Endothelial cell of umbilical vein (primary cell): Measurements from ENCODE around the gene REEP3. TPM values are rescaled to one million over a fixed set of nuclear protein-coding genes. Genes with fewer than 3 reads are reported as not detected.

Experiments used
- BruUV-seq: library from RNA; stranded (reverse); fragments of 400-500 nt; replicated peaks from 2 replicates; lab custom pipeline; 2021; lab: Mats Ljungman, UMichigan
- CTCF ChIA-PET: fragments of 300-600, 350-600 bp; sonication (Branson Sonifier 250); formaldehyde crosslinking; loops from one replicate; lab custom pipeline; 2021; ENCODE audit warnings: antibody characterized with exemption, inconsistent platforms; lab: Charles Lee
- POLR2A ChIA-PET: fragments of 300-600, 350-600 bp; sonication (Branson Sonifier 250); formaldehyde crosslinking; loops from one replicate; lab custom pipeline; 2021; ENCODE audit warnings: antibody characterized with exemption, inconsistent platforms; lab: Charles Lee
- DNase-seq: peaks from one replicate; pipeline ENCODE4 v3.0.0-alpha.2; 2011; ENCODE audit warnings: low read depth, low spot score
- FAIRE-seq: peaks from 2 replicates; lab custom pipeline; 2011; peaks lifted over from hg19 to GRCh38; lab: Jason Lieb, UNC
- H2AFZ ChIP-seq: 2 replicates; pipeline ENCODE4 v1.6.0; 2012; ENCODE audit warnings: low read depth, low read length, control low read depth, inconsistent platforms
- H3K27ac ChIP-seq: 2 replicates; pipeline ENCODE4 v1.5.1; 2011; ENCODE audit warnings: low read depth, mild to moderate bottlenecking, control low read depth, low read length, moderate library complexity; ENCODE audit not compliant: insufficient read depth
- H3K27me3 ChIP-seq, 2 experiments: 2 replicates each; pipeline versions ENCODE4 v1.6.0 to v1.6.1; 2011; ENCODE audit warnings: low read length in 2 of 2, mixed read lengths in 1 of 2; ENCODE audit not compliant: control insufficient read depth in 2 of 2, insufficient read depth in 2 of 2
- H3K36me3 ChIP-seq, 2 experiments: 2 replicates in 1 of 2; 3 replicates in 1 of 2; pipeline ENCODE4 v1.5.1; 2011; ENCODE audit warnings: low read length in 2 of 2, mild to moderate bottlenecking in 1 of 2, moderate library complexity in 1 of 2; ENCODE audit not compliant: control insufficient read depth in 2 of 2, insufficient read depth in 2 of 2; ENCODE audit errors: extremely low read depth in 1 of 2
- H3K4me1 ChIP-seq: 3 replicates; pipeline ENCODE4 v1.5.1; 2011; ENCODE audit warnings: mild to moderate bottlenecking, low read length; ENCODE audit not compliant: control insufficient read depth, insufficient read depth; ENCODE audit errors: extremely low read depth
- H3K4me2 ChIP-seq: 2 replicates; pipeline ENCODE4 v1.6.1; 2011; ENCODE audit warnings: low read length, control low read depth, mixed read lengths; ENCODE audit not compliant: insufficient read depth
- H3K4me3 ChIP-seq, 3 experiments: fragments of 200-600 bp in 1 of 3; sonication (generic), shearing (Covaris generic) in 1 of 3; replicated peaks in 1 of 3; 2 replicates each; pipeline ENCODE4 v1.5.1; 2011 to 2016; ENCODE audit warnings: control low read depth in 3 of 3, low read length in 3 of 3, mild to moderate bottlenecking in 2 of 3, inconsistent platforms in 1 of 3, low read depth in 1 of 3, moderate library complexity in 1 of 3; ENCODE audit not compliant: insufficient read depth in 1 of 3
- H3K79me2 ChIP-seq: 2 replicates; pipeline ENCODE4 v1.6.0; 2012; ENCODE audit warnings: low read length, inconsistent platforms; ENCODE audit not compliant: control insufficient read depth, insufficient read depth
- H3K9ac ChIP-seq: replicated peaks from 2 replicates; pipeline ENCODE3; 2011; ENCODE audit warnings: low read length, control low read depth; ENCODE audit not compliant: insufficient read depth; ENCODE audit errors: extremely low read depth
- H3K9me1 ChIP-seq: replicated peaks from 3 replicates; pipeline ENCODE4 v1.6.0; 2011; ENCODE audit warnings: mild to moderate bottlenecking, low read length; ENCODE audit not compliant: control insufficient read depth, insufficient read depth; ENCODE audit errors: extremely low read depth
- H3K9me3 ChIP-seq: replicated peaks from 2 replicates; pipeline ENCODE4 v1.5.1; 2012; ENCODE audit warnings: low read length, inconsistent platforms; ENCODE audit not compliant: control insufficient read depth, insufficient read depth
- H4K20me1 ChIP-seq: replicated peaks from 2 replicates; pipeline ENCODE3; 2011; ENCODE audit warnings: mild to moderate bottlenecking, low read length; ENCODE audit not compliant: control insufficient read depth, insufficient read depth; ENCODE audit errors: extremely low read depth
- EZH2 ChIP-seq: IDR thresholded peaks from 2 replicates; pipeline ENCODE4 v1.6.1; 2012; ENCODE audit warnings: borderline replicate concordance, low read depth, mild to moderate bottlenecking, moderate library complexity, low read length, inconsistent platforms; ENCODE audit not compliant: severe bottlenecking
- FOS ChIP-seq: IDR thresholded peaks from 2 replicates; pipeline ENCODE4 v1.6.1; 2011; ENCODE audit warnings: mild to moderate bottlenecking, low read length, moderate library complexity, borderline replicate concordance; ENCODE audit not compliant: insufficient read depth
- GATA2 ChIP-seq: IDR thresholded peaks from 2 replicates; pipeline ENCODE4 v1.7.0; 2011; ENCODE audit warnings: low read depth, mild to moderate bottlenecking, moderate library complexity, mixed read lengths, low read length; ENCODE audit not compliant: insufficient read length, insufficient read depth
- JUN ChIP-seq: IDR thresholded peaks from 2 replicates; pipeline ENCODE4 v1.6.1; 2011; ENCODE audit warnings: borderline replicate concordance, low read depth; ENCODE audit not compliant: insufficient read length, insufficient read depth
- MYC ChIP-seq: IDR thresholded peaks from one replicate; pipeline ENCODE4 v1.6.1; 2011; ENCODE audit warnings: mild to moderate bottlenecking, low read depth, low read length
- POLR2A ChIP-seq: IDR thresholded peaks from 2 replicates; pipeline ENCODE4 v1.6.1; 2012; ENCODE audit warnings: low read depth, mild to moderate bottlenecking, control low read depth, low read length
- POLR2AphosphoS5 ChIP-seq: IDR thresholded peaks from 2 replicates; pipeline ENCODE4 v1.6.1; 2012; ENCODE audit warnings: low read depth, mild to moderate bottlenecking, control low read depth, low read length, moderate library complexity; ENCODE audit not compliant: insufficient read depth
- dilution Hi-C: fragments of 300-500 bp; cut with MboI; formaldehyde crosslinking; loops from one replicate; pipeline ENCODE4 v1.15.0; 2019; ENCODE audit warnings: low sequenced_read_pairs; ENCODE audit not compliant: extremely low pct_ligation_motif_present
- intact Hi-C: fragments of 100-400 bp; cut with micrococcal nuclease; formaldehyde crosslinking; loops from one replicate; pipeline ENCODE4 v1.10.0; 2022
- polyA plus RNA-seq, 4 experiments: library from polyadenylated mRNA; depleted of rRNA in 3 of 4; stranded (reverse) in 3 of 4; unstranded in 1 of 4; fragments of >200 nt; gene quantifications; 2 replicates each; pipeline versions ENCODE4 v1.2.1 to v1.2.3, GENCODE V29; 2011 to 2012; ENCODE audit warnings: missing spikeins in 1 of 4
- total RNA-seq: library from RNA; stranded (reverse); gene quantifications from 2 replicates; pipeline ENCODE4 v1.2.3, GENCODE V29; 2021
- TF ChIP-seq, protein P1 (sequence below), 2 donors: IDR thresholded peaks; 1 replicate in 1 of 2; 2 replicates in 1 of 2; pipeline ENCODE4 v1.5.1; 2011; ENCODE audit warnings: low read length in 2 of 2, mild to moderate bottlenecking in 2 of 2, moderate library complexity in 2 of 2, control low read depth in 1 of 2, inconsistent platforms in 1 of 2, low read depth in 1 of 2; ENCODE audit not compliant: insufficient read depth in 1 of 2; ENCODE audit errors: extremely low read depth in 1 of 2
- TF ChIP-seq, protein P2 (sequence below): IDR thresholded peaks from 2 replicates; pipeline ENCODE4 v1.6.1; 2011; ENCODE audit not compliant: insufficient read depth, insufficient read length

The REEP3 gene
- total and polyA plus RNA-seq, 2 donors (not counting 3 experiments of a cell fraction or from before 2014, with no cell fraction given): 12.3 to 48.3 TPM

DNA sequence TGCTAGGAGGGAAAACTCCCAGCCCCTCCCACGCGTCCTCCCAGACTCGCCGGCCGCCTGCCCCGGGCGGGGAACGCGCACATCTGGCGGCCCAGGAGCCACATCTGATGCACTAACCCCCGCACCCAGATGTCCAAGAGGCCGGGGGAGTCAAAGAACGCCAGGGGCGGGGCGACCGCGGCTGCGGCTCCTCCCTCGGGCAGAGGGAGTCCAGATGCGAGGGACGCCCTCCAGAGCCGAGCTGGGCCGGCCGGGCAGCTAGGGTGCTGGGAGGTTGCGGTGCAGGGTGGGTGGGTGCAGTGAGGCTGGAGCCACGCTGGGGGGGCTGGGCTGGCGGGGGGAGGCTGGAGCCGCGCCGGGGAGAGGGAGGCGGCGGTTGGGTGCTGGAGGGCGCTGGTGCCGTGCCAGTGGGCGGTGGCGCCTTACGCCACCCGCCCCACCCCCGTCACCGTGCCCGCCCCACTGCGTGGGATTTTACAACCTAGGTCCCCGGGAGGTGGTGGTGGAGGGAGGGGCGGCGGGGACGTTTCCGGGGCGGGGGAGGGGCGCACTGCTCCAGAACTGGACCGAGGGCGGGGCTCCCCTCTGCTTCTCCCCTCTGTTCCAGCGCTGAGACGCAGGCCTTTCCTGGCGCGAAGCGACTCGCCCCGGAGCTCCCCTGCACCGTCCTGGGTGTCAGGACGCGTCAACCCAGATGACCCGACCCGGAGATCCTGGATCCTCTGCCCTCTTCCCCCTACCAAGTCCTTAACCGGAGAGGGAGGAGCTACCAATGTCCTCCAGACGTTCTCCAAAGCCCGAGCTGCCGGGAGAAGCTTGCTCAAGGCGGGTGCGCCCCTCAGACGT, 109.1 kb downstream of the REEP3 start:
- H3K4me1 ChIP-seq: peaks cover 34% of the 10 kb centered on the region
- H3K27ac ChIP-seq: peak overlapping the region; percentile 98
- dilution Hi-C loops: loop anchor here (5.0 kb wide), 1 partner anchor 82 kb away; no protein-coding TSS in a partner anchor
- no peaks in the 10 kb centered on the region for H3K27me3 ChIP-seq
- peak overlapping the region; percentile 86 for H3K4me2 ChIP-seq
- no peaks in the 10 kb centered on the region for H3K9me3 ChIP-seq
- no TSS peak for BruUV-seq
- FAIRE-seq (no peak), DNase-seq (peak; percentile 80)
- TF ChIP-seq POLR2AphosphoS5: peak; percentile 55
- TF ChIP-seq POLR2A: no peak
- no peak for TF ChIP-seq JUN
- no peaks in the 10 kb centered on the region for H3K9me1 ChIP-seq
- peak overlapping the region; percentile 47 to 75 (median 54) for H3K4me3 ChIP-seq
- H3K9ac ChIP-seq: peak overlapping the region; percentile 92
- no peaks in the 10 kb centered on the region for H3K36me3 ChIP-seq
- H4K20me1 ChIP-seq: no peaks in the 10 kb centered on the region
- H3K79me2 ChIP-seq: no peaks in the 10 kb centered on the region
- peak overlapping the region; percentile 48 for H2AFZ ChIP-seq
- intact Hi-C loops: no loop called here
- CTCF ChIA-PET: interaction anchor here (1.0 to 9.1 kb wide), 25 partner anchors 14 to 463 kb away, joined by 3 to 266 read pairs (median 4); partner anchors contain the start of gene REEP3
- POLR2A ChIA-PET: interaction anchor here (0.6 to 4.1 kb wide), 8 partner anchors 14 to 362 kb away, joined by 3 to 20 read pairs (median 4); no protein-coding TSS in a partner anchor

DNA sequence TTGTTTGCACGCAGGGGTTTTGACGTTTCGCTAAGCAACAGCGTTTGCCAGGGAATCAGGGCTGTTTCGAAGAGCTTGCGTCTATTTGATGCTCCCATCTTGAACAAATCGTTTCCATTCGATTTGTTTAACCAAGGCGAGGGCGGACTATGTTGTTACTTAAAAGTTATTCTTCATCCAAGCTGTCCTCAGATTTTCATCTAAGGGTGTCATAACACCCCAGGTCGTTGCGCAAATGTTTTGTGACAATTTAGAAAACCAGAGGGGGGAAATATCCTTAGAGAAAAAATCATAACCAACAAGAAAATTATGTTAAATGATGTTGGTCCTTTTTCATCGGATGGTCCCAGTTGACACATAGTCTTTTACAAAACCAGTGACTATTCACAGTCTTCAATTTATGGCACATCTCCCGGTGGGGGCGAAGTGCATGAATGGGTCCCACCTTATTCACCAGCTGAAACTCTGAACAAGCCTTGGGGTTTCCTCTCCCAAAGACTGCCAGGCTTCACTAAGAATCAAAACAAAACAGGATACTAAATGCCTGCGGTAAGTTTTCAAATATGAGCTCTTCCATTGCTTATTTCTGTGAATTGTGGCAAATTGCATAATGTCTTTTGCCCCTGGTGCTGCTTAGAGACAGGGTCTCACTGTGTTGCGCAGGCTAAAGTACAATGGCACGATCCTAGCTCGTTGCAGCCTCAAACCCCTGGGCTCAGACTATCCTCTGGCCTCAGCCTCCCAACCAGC, 109.9 kb downstream of the REEP3 start:
- dilution Hi-C loops (loop anchor here (5.0 kb wide), 1 partner anchor 81 kb away; no protein-coding TSS in a partner anchor), intact Hi-C loops (no loop called here)
- Histone ChIP-seq H3K4me3 (peak overlapping the region; percentile 47 to 75 (median 54)), H3K79me2 (no peaks in the 10 kb centered on the region), H3K36me3 (no peaks in the 10 kb centered on the region), H3K9me3 (no peaks in the 10 kb centered on the region), H4K20me1 (no peaks in the 10 kb centered on the region), H3K4me2 (peak overlapping the region; percentile 61), H2AFZ (peak overlapping the region; percentile 48), H3K27ac (peak overlapping the region; percentile 89), H3K9ac (peak overlapping the region; percentile 92), H3K4me1 (peaks cover 34% of the 10 kb centered on the region), H3K9me1 (no peaks in the 10 kb centered on the region), H3K27me3 (no peaks in the 10 kb centered on the region)
- ChIA-PET CTCF (interaction anchor here (0.9 to 9.1 kb wide), 16 partner anchors 13 to 464 kb away, joined by 3 to 266 read pairs (median 4); partner anchors contain the start of gene REEP3), POLR2A (interaction anchor here (0.6 to 4.1 kb wide), 6 partner anchors 13 to 362 kb away, joined by 3 to 14 read pairs (median 4); no protein-coding TSS in a partner anchor)
- BruUV-seq: TSS peak; percentile 55
- TF ChIP-seq, protein P1, sequence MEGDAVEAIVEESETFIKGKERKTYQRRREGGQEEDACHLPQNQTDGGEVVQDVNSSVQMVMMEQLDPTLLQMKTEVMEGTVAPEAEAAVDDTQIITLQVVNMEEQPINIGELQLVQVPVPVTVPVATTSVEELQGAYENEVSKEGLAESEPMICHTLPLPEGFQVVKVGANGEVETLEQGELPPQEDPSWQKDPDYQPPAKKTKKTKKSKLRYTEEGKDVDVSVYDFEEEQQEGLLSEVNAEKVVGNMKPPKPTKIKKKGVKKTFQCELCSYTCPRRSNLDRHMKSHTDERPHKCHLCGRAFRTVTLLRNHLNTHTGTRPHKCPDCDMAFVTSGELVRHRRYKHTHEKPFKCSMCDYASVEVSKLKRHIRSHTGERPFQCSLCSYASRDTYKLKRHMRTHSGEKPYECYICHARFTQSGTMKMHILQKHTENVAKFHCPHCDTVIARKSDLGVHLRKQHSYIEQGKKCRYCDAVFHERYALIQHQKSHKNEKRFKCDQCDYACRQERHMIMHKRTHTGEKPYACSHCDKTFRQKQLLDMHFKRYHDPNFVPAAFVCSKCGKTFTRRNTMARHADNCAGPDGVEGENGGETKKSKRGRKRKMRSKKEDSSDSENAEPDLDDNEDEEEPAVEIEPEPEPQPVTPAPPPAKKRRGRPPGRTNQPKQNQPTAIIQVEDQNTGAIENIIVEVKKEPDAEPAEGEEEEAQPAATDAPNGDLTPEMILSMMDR (IDR thresholded peaks at IDR 0.05; ENCODE audit: extremely low read depth in 1 of 2, insufficient read depth in 1 of 2, low read depth in 1 of 2, low read length in 2 of 2): no peak
- TF ChIP-seq FOS (no peak), GATA2 (no peak), JUN (no peak), POLR2A (no peak), EZH2 (no peak), MYC (no peak), POLR2AphosphoS5 (no peak)
- TF ChIP-seq, protein P2, sequence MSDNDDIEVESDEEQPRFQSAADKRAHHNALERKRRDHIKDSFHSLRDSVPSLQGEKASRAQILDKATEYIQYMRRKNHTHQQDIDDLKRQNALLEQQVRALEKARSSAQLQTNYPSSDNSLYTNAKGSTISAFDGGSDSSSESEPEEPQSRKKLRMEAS: no peak
- DNase-seq: no peak
- peak; percentile 63 for FAIRE-seq
